Measurements from ENCODE around the gene C12orf60.

C12orf60 gene

GRCh38 chr12:14779834-14780233 lies 23.6 kb upstream of the C12orf60 start:
- no peak for TF ChIP-seq CTCF (IDR thresholded peaks at IDR 0.05; ENCODE audit: insufficient read depth, low read depth, low read length, missing control alignments)

GRCh38 chr12:14780859-14781258 lies 22.6 kb upstream of the C12orf60 start:
- TF ChIP-seq CTCF (IDR thresholded peaks at IDR 0.05; ENCODE audit: insufficient read depth, low read depth, low read length, missing control alignments) = no peak

More at GRCh38 chr12:14779834-14780233, 23.6 kb upstream of the C12orf60 start:
- no peak overlapping the region for H3K4me3 ChIP-seq (ENCODE audit: low read depth, low read length)
- DNase-seq (ENCODE audit: low read depth) = no peak

GRCh38 chr12:14781563-14781962 lies 21.9 kb upstream of the C12orf60 start:
- no peak for TF ChIP-seq CTCF (IDR thresholded peaks at IDR 0.05; ENCODE audit: insufficient read depth, low read depth, low read length, missing control alignments)
- H3K4me3 ChIP-seq (ENCODE audit: low read depth, low read length) = no peak overlapping the region
- no peak for DNase-seq (ENCODE audit: low read depth)

More at GRCh38 chr12:14780859-14781258, 22.6 kb upstream of the C12orf60 start:
- no peak for DNase-seq (ENCODE audit: low read depth)
- H3K4me3 ChIP-seq (ENCODE audit: low read depth, low read length) = no peak overlapping the region

DNA sequence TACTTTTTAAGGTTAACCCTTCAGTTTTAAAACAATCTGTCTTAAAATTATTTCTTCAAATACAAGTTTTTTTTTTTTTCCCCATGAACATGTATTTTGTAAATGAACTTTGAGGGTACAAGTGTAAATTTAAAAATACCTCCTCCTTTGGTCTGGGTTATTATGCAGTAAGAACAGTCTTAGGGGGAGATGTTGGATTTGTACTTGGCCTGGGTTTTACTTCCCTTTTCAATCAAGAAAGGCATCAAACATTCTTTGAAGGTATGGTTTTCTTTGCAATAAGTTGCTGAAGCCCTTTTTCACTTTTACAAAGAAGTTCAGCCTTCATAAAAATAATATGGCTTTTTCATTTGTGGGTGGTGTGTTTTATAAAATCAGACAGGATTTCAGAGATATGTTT lies 20.7 kb upstream of the C12orf60 start:
- TF ChIP-seq CTCF (IDR thresholded peaks at IDR 0.05; ENCODE audit: insufficient read depth, low read depth, low read length, missing control alignments) = no peak
- no peak overlapping the region for H3K4me3 ChIP-seq (ENCODE audit: low read depth, low read length)
- DNase-seq (ENCODE audit: low read depth) = peak; percentile 32

DNA sequence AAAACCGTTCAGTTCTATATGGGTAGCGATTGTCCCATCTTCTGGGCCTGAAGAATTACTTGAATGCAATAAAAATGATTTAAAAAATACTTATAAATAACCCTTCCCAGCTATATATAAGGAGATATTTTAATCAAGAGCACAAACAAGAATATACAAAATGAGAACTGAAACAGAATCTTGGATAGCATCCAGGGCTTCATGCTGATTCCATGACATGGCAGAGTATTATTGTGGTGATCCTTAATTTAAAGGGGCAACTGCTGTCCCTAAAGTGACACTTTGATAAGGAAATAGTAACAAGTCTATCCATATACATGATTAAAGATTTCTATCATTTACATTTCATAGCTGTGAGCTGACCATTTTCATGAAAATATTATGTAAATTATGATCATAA lies 19.0 kb upstream of the C12orf60 start:
- no peak for TF ChIP-seq CTCF (IDR thresholded peaks at IDR 0.05; ENCODE audit: insufficient read depth, low read depth, low read length, missing control alignments)
- no peak for DNase-seq (ENCODE audit: low read depth)
- no peak overlapping the region for H3K4me3 ChIP-seq (ENCODE audit: low read depth, low read length)

DNA sequence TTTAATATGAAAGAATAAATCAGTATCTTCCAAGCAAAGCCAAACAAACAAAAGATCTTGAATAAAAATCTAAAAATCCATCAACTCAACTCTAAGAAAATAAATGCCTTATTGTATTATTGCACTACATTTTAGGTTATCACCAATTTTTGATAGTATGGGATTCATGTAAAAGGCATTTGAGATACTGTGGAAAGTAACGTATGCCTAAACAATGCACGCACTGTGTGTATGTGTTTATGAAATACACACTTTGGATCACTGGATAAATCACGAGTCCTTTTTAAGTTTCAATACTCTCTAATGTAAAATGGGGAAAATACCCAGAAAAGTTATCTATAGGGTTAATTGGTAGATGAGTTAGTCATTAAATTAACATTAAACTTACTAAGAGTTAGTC lies 17.9 kb upstream of the C12orf60 start:
- no peak overlapping the region for H3K4me3 ChIP-seq (ENCODE audit: low read depth, low read length)
- no peak for DNase-seq (ENCODE audit: low read depth)
- TF ChIP-seq CTCF (IDR thresholded peaks at IDR 0.05; ENCODE audit: insufficient read depth, low read depth, low read length, missing control alignments) = no peak

- no peak for TF ChIP-seq CTCF (IDR thresholded peaks at IDR 0.05; ENCODE audit: insufficient read depth, low read depth, low read length, missing control alignments)
- DNase-seq (ENCODE audit: low read depth) = peak; percentile 5
- H3K4me3 ChIP-seq (ENCODE audit: low read depth, low read length) = no peak overlapping the region
Observed at GRCh38 chr12:14795028-14795448, 8.4 kb upstream of the C12orf60 start.

All from GM12865 (cell line).